GM23338 (cell line): ENCODE data around the gene CCDC146. TPM values are rescaled to one million over a fixed set of nuclear protein-coding genes. Genes with fewer than 3 reads are reported as not detected.

ENCODE experiments used
- ATAC-seq: fragments of 200-7000 bp; cut with Tn5 transposase; 3 replicates; pipeline ENCODE4 v1.9.1; 2020
- DNase-seq: peaks from one replicate; pipeline ENCODE4 v3.0.0-alpha.2; 2015; ENCODE audit warnings: low spot score
- H2AFZ ChIP-seq: fragments of 200-600 bp; sonication (generic); 2 replicates; pipeline ENCODE4 v1.8.0; 2016; ENCODE audit warnings: antibody characterized with exemption, mild to moderate bottlenecking, moderate library complexity
- H3F3A ChIP-seq: fragments of 200-600 bp; sonication (generic); replicated peaks from 2 replicates; pipeline ENCODE4 v1.8.0; 2017; ENCODE audit warnings: antibody characterized with exemption, mixed run types, low read depth
- H3K27ac ChIP-seq: fragments of 200-600 bp; sonication (generic); 2 replicates; pipeline ENCODE4 v1.6.1; 2016; ENCODE audit warnings: low read depth
- H3K27me3 ChIP-seq: fragments of 200-600 bp; sonication (generic); 2 replicates; pipeline ENCODE4 v1.8.0; 2016; ENCODE audit warnings: mild to moderate bottlenecking, mixed run types, moderate library complexity; ENCODE audit not compliant: insufficient read depth
- H3K36me3 ChIP-seq: fragments of 200-600 bp; sonication (generic); 2 replicates; pipeline ENCODE4 v1.8.0; 2016; ENCODE audit warnings: mild to moderate bottlenecking; ENCODE audit not compliant: insufficient read depth
- H3K4me1 ChIP-seq: fragments of 200-600 bp; sonication (generic); 2 replicates; pipeline ENCODE4 v1.8.0; 2016; ENCODE audit warnings: mild to moderate bottlenecking, moderate library complexity; ENCODE audit not compliant: insufficient read depth
- H3K4me2 ChIP-seq: fragments of 200-600 bp; sonication (generic); 2 replicates; pipeline ENCODE4 v1.7.1; 2017; ENCODE audit warnings: mixed run types
- H3K4me3 ChIP-seq: fragments of 200-600 bp; sonication (generic); 2 replicates; pipeline ENCODE4 v1.6.1; 2016; ENCODE audit warnings: mixed run types
- H3K79me2 ChIP-seq: fragments of 200-600 bp; sonication (generic); replicated peaks from 2 replicates; pipeline ENCODE4 v1.8.0; 2017; ENCODE audit warnings: mild to moderate bottlenecking; ENCODE audit not compliant: insufficient read depth
- H3K9me2 ChIP-seq: fragments of 200-600 bp; sonication (generic); 2 replicates; pipeline ENCODE4 v1.8.0; 2017; ENCODE audit not compliant: insufficient read depth
- H4K20me1 ChIP-seq: fragments of 200-600 bp; sonication (generic); replicated peaks from 2 replicates; pipeline ENCODE4 v1.8.0; 2017; ENCODE audit warnings: mild to moderate bottlenecking; ENCODE audit not compliant: insufficient read depth
- H3K27ac Mint-ChIP-seq: 2 replicates; pipeline ENCODE4 v1.8.0; 2020; ENCODE audit warnings: inconsistent platforms, mild to moderate bottlenecking, moderate library complexity, mixed read lengths
- H3K27me3 Mint-ChIP-seq: 3 replicates; pipeline ENCODE4 v1.8.0; 2022; ENCODE audit warnings: low read depth, mild to moderate bottlenecking, moderate library complexity, mixed read lengths, inconsistent platforms; ENCODE audit not compliant: insufficient read depth, poor library complexity
- H3K36me3 Mint-ChIP-seq: 3 replicates; pipeline ENCODE4 v1.8.0; 2021; ENCODE audit warnings: low read depth, mild to moderate bottlenecking, inconsistent platforms, moderate library complexity, mixed read lengths
- H3K4me1 Mint-ChIP-seq: 3 replicates; pipeline ENCODE4 v1.8.0; 2020; ENCODE audit warnings: mild to moderate bottlenecking, inconsistent platforms, mixed read lengths
- H3K4me3 Mint-ChIP-seq: 3 replicates; pipeline ENCODE4 v1.8.0; 2021; ENCODE audit warnings: moderate library complexity, mild to moderate bottlenecking, inconsistent platforms, mixed read lengths
- H3K9me3 Mint-ChIP-seq: 3 replicates; pipeline ENCODE4 v1.8.0; 2020; ENCODE audit warnings: moderate library complexity, mild to moderate bottlenecking, inconsistent platforms, mixed read lengths
- CREB1 ChIP-seq: fragments of 250-450 bp; sonication (Bioruptor Pico); IDR thresholded peaks from 2 replicates; pipeline ENCODE4 v1.5.0; 2020; ENCODE audit warnings: low read depth, mild to moderate bottlenecking, moderate library complexity
- CTCF ChIP-seq, 2 experiments: fragments of 200-600 bp in 1 of 2; sonication (generic) in 1 of 2; conservative IDR thresholded peaks; 2 replicates each; pipeline versions ENCODE4 v1.5.1 to v1.6.1; 2016 to 2017; ENCODE audit warnings: antibody characterized with exemption in 2 of 2, low read depth in 2 of 2, mild to moderate bottlenecking in 2 of 2, moderate library complexity in 1 of 2
- EZH2 ChIP-seq: fragments of 200-600 bp; sonication (generic); IDR thresholded peaks from one replicate; pipeline ENCODE4 v1.8.0; 2017; ENCODE audit warnings: antibody characterized with exemption, mild to moderate bottlenecking, low read depth; ENCODE audit not compliant: unreplicated experiment
- EZH2phosphoT487 ChIP-seq: fragments of 200-600 bp; sonication (generic); IDR thresholded peaks from one replicate; pipeline ENCODE4 v1.8.1; 2018; ENCODE audit warnings: antibody characterized with exemption; ENCODE audit not compliant: unreplicated experiment
- JUNB ChIP-seq: IDR thresholded peaks from one replicate; pipeline ENCODE4 v1.6.1; 2016; ENCODE audit warnings: antibody characterized with exemption; ENCODE audit not compliant: unreplicated experiment
- NANOG ChIP-seq: IDR thresholded peaks from 2 replicates; pipeline ENCODE4 v1.6.1; 2016; ENCODE audit warnings: antibody characterized with exemption, borderline replicate concordance
- POLR2AphosphoS5 ChIP-seq: IDR thresholded peaks from 2 replicates; pipeline ENCODE4 v1.6.1; 2016; ENCODE audit warnings: antibody characterized with exemption, low read depth
- REST ChIP-seq: IDR thresholded peaks from one replicate; pipeline ENCODE4 v1.6.1; 2018; ENCODE audit warnings: antibody characterized with exemption; ENCODE audit not compliant: unreplicated experiment
- STAT1 ChIP-seq: IDR thresholded peaks from one replicate; pipeline ENCODE4 v1.6.1; 2016; ENCODE audit warnings: antibody characterized with exemption; ENCODE audit not compliant: unreplicated experiment
- ZNF114 ChIP-seq: fragments of 250-450 bp; sonication (Bioruptor Pico); IDR thresholded peaks from 2 replicates; pipeline ENCODE4 v1.5.0; 2020; ENCODE audit warnings: mild to moderate bottlenecking, moderate library complexity
- ZNF331 ChIP-seq: fragments of 250-450 bp; sonication (Bioruptor Pico); IDR thresholded peaks from 2 replicates; pipeline ENCODE4 v1.5.0; 2020; ENCODE audit warnings: low read depth, mild to moderate bottlenecking, moderate library complexity
- polyA plus RNA-seq: library from polyadenylated mRNA; unstranded; fragments of >200 nt; fragmentation: Nextera tagmentation; extraction: Ambion mirVana; gene quantifications from 2 replicates; pipeline ENCODE4 v1.2.1, GENCODE V29; 2016
- total RNA-seq: library from RNA; depleted of rRNA; stranded (reverse); fragments of >200 nt; shearing (Covaris generic); gene quantifications from 2 replicates; pipeline ENCODE4 v1.2.3, GENCODE V29; 2014
- TF ChIP-seq, protein P1 (sequence below): fragments of 250-450 bp; sonication (Bioruptor Pico); IDR thresholded peaks from 2 replicates; pipeline ENCODE4 v1.5.0; 2020; ENCODE audit warnings: mild to moderate bottlenecking, moderate library complexity
- TF ChIP-seq, protein P2 (sequence below): IDR thresholded peaks from 2 replicates; pipeline ENCODE4 v1.6.1; 2016; ENCODE audit warnings: antibody characterized with exemption

The CCDC146 gene
- total and polyA plus RNA-seq, 2 experiments from 2014 or later, result 0.35 to 0.74 TPM

GRCh38 chr7:77265666-77266065, 143.3 kb downstream of the CCDC146 start (continued):
- TF ChIP-seq CREB1 (CRISPR knock-in tag), result no peak
- TF ChIP-seq JUNB, result no peak
- TF ChIP-seq REST, result no peak
- TF ChIP-seq STAT1, result no peak

- Mint-ChIP-seq H3K27me3 (no peaks in the 10 kb centered on the region), H3K36me3 (no peaks in the 10 kb centered on the region), H3K4me3 (no peak overlapping the region), H3K27ac (no peak overlapping the region), H3K4me1 (no peaks in the 10 kb centered on the region), H3K9me3 (no peaks in the 10 kb centered on the region)
- H3K27ac ChIP-seq, result no peak overlapping the region
- H2AFZ ChIP-seq, result no peak overlapping the region
- no peak overlapping the region for H3K4me3 ChIP-seq
- H4K20me1 ChIP-seq, result no peaks in the 10 kb centered on the region
- H3K4me2 ChIP-seq, result no peak overlapping the region
- no peaks in the 10 kb centered on the region for H3K9me2 ChIP-seq
- no peak for DNase-seq
- no peaks in the 10 kb centered on the region for H3K4me1 ChIP-seq
- no peaks in the 10 kb centered on the region for H3K79me2 ChIP-seq
- no peak for ATAC-seq
- H3K36me3 ChIP-seq, result no peaks in the 10 kb centered on the region
- no peaks in the 10 kb centered on the region for H3K27me3 ChIP-seq
- H3F3A ChIP-seq, result no peaks in the 10 kb centered on the region
- TF ChIP-seq POLR2AphosphoS5 (no peak), ZNF331 (CRISPR knock-in tag) (no peak), STAT1 (no peak), CTCF (conservative IDR thresholded peaks at IDR 0.05; ENCODE audit: low read depth in 2 of 2) (no peak), EZH2phosphoT487 (no peak), NANOG (no peak), CREB1 (CRISPR knock-in tag) (no peak), EZH2 (no peak), ZNF114 (CRISPR knock-in tag) (no peak)
- TF ChIP-seq, protein P1, sequence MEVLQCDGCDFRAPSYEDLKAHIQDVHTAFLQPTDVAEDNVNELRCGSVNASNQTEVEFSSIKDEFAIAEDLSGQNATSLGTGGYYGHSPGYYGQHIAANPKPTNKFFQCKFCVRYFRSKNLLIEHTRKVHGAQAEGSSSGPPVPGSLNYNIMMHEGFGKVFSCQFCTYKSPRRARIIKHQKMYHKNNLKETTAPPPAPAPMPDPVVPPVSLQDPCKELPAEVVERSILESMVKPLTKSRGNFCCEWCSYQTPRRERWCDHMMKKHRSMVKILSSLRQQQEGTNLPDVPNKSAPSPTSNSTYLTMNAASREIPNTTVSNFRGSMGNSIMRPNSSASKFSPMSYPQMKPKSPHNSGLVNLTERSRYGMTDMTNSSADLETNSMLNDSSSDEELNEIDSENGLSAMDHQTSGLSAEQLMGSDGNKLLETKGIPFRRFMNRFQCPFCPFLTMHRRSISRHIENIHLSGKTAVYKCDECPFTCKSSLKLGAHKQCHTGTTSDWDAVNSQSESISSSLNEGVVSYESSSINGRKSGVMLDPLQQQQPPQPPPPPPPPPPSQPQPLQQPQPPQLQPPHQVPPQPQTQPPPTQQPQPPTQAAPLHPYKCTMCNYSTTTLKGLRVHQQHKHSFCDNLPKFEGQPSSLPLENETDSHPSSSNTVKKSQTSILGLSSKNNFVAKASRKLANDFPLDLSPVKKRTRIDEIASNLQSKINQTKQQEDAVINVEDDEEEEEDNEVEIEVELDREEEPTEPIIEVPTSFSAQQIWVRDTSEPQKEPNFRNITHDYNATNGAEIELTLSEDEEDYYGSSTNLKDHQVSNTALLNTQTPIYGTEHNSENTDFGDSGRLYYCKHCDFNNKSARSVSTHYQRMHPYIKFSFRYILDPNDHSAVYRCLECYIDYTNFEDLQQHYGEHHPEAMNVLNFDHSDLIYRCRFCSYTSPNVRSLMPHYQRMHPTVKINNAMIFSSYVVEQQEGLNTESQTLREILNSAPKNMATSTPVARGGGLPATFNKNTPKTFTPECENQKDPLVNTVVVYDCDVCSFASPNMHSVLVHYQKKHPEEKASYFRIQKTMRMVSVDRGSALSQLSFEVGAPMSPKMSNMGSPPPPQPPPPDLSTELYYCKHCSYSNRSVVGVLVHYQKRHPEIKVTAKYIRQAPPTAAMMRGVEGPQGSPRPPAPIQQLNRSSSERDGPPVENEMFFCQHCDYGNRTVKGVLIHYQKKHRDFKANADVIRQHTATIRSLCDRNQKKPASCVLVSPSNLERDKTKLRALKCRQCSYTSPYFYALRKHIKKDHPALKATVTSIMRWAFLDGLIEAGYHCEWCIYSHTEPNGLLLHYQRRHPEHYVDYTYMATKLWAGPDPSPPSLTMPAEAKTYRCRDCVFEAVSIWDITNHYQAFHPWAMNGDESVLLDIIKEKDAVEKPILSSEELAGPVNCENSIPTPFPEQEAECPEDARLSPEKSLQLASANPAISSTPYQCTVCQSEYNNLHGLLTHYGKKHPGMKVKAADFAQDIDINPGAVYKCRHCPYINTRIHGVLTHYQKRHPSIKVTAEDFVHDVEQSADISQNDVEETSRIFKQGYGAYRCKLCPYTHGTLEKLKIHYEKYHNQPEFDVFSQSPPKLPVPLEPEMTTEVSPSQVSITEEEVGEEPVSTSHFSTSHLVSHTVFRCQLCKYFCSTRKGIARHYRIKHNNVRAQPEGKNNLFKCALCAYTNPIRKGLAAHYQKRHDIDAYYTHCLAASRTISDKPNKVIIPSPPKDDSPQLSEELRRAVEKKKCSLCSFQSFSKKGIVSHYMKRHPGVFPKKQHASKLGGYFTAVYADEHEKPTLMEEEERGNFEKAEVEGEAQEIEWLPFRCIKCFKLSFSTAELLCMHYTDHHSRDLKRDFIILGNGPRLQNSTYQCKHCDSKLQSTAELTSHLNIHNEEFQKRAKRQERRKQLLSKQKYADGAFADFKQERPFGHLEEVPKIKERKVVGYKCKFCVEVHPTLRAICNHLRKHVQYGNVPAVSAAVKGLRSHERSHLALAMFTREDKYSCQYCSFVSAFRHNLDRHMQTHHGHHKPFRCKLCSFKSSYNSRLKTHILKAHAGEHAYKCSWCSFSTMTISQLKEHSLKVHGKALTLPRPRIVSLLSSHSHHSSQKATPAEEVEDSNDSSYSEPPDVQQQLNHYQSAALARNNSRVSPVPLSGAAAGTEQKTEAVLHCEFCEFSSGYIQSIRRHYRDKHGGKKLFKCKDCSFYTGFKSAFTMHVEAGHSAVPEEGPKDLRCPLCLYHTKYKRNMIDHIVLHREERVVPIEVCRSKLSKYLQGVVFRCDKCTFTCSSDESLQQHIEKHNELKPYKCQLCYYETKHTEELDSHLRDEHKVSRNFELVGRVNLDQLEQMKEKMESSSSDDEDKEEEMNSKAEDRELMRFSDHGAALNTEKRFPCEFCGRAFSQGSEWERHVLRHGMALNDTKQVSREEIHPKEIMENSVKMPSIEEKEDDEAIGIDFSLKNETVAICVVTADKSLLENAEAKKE, result no peak
- TF ChIP-seq, protein P2, sequence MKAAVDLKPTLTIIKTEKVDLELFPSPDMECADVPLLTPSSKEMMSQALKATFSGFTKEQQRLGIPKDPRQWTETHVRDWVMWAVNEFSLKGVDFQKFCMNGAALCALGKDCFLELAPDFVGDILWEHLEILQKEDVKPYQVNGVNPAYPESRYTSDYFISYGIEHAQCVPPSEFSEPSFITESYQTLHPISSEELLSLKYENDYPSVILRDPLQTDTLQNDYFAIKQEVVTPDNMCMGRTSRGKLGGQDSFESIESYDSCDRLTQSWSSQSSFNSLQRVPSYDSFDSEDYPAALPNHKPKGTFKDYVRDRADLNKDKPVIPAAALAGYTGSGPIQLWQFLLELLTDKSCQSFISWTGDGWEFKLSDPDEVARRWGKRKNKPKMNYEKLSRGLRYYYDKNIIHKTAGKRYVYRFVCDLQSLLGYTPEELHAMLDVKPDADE, result no peak
These were observed 143.9 kb downstream of the CCDC146 start for GRCh38 chr7:77266291-77266794.
